D721Med (cell line): ENCODE measurements around the gene FCN3.

Source experiments
- DNase-seq: peaks from one replicate; pipeline ENCODE4 v3.0.0; 2011; ENCODE audit warnings: low spot score; ENCODE audit not compliant: insufficient read length
- FAIRE-seq: peaks from 2 replicates; lab custom pipeline; 2011; peaks lifted over from hg19 to GRCh38; lab: Jason Lieb, UNC
- TF ChIP-seq, protein P1 (sequence below): IDR thresholded peaks from 2 replicates; pipeline ENCODE4 v1.5.1; 2012; ENCODE audit warnings: mild to moderate bottlenecking, control low read depth; ENCODE audit not compliant: insufficient read depth; ENCODE audit errors: missing control alignments

The FCN3 gene

DNA sequence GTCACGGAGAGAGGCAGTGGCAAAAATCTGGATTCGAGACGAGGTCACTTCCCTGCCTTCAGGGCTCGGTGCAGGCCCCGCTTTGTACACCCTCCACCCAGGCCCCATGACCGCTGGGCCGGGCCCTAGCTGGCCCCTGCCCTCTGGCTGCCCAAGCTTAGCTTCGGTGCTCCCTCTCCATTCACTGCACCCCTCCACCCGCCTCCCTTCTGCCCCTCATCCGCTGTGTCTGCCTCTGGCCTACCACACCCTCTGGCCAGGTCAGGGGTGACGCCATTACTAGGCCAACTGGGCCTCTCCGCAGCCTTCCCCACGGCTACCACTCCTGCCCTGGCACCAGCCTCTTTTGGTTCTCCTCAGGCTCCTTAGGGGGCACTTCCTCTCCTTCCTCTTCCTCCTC is 9.0 kb upstream of the FCN3 start:
- no peak for DNase-seq
- FAIRE-seq, result no peak
- TF ChIP-seq, protein P1, sequence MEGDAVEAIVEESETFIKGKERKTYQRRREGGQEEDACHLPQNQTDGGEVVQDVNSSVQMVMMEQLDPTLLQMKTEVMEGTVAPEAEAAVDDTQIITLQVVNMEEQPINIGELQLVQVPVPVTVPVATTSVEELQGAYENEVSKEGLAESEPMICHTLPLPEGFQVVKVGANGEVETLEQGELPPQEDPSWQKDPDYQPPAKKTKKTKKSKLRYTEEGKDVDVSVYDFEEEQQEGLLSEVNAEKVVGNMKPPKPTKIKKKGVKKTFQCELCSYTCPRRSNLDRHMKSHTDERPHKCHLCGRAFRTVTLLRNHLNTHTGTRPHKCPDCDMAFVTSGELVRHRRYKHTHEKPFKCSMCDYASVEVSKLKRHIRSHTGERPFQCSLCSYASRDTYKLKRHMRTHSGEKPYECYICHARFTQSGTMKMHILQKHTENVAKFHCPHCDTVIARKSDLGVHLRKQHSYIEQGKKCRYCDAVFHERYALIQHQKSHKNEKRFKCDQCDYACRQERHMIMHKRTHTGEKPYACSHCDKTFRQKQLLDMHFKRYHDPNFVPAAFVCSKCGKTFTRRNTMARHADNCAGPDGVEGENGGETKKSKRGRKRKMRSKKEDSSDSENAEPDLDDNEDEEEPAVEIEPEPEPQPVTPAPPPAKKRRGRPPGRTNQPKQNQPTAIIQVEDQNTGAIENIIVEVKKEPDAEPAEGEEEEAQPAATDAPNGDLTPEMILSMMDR, result no peak

DNA sequence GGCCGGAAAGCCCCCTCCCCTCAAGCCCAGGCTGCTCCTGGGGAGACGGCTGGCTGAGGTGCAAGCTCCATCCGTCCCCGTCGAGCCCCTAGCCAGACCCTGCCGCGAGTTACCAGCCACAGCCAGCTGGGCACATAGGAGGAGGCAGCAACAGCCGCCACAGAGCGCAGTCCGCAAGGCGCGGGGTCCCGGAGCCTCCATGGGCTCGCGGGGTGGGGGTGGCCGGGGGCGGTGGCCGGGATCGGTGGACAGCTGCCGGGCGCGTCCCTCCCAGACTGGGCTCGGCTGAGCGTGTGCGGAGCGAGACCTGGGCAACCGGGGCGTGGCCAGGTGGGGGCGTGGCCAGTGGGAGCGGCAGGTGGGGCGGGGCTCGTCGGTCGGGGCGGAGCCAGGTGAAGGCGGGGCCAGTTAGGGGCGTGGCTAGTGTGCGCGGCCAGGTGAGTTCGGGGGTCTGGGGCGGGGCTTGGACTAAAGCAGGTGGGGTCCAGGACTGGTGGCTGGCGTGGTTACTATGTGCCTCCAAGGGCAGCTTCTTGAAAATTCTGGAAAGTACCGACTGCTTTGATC is 8.5 kb upstream of the FCN3 start, which contains the start of gene CD164L2:
Gene CD164L2, minus strand, starts transcription at position 295 of the 567 bp plus-strand sequence. Its CDS starts 94 bp downstream, at position 201.
- TF ChIP-seq, protein P1, result no peak
- DNase-seq (no peak), FAIRE-seq (no peak)

DNA sequence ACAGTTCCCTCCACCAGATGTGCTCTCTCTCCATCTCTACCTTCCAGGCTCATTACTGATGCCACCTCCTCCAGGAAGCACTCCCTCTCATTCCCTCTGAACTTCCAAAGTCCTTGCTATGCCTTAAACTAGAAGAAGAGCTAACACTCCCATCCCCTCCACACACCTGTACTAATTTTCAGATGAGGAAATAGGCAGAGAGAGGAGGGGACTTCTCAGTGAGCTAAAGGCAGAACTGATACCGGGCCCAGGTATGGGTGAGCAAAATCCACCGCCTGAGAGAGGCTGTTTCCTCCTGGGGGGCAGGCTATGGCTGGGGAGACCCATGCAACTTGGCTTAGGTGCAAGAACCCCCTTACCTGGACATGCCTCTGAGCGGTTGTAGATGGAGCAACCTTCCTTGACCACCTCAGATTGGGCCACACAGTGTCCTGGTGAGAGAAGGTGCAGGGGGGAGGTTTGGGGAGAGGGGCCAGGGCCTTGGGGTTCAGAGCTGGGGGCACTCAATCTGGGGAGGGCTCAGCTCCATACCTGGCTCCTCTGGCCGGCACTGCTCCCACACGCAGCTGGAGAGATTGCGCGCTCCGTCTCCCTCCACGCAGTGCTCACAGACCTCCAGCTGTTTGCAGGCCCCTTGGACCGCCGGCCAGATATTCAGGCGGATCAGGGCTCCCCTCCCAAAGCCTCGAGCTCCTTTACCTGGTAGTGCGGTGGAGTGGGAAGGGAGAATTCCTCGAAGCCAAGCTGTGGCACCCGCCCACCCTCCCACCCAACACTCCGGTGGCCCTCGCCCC is 7.5 kb upstream of the FCN3 start:
- FAIRE-seq (no peak), DNase-seq (no peak)
- TF ChIP-seq, protein P1, result no peak

DNA sequence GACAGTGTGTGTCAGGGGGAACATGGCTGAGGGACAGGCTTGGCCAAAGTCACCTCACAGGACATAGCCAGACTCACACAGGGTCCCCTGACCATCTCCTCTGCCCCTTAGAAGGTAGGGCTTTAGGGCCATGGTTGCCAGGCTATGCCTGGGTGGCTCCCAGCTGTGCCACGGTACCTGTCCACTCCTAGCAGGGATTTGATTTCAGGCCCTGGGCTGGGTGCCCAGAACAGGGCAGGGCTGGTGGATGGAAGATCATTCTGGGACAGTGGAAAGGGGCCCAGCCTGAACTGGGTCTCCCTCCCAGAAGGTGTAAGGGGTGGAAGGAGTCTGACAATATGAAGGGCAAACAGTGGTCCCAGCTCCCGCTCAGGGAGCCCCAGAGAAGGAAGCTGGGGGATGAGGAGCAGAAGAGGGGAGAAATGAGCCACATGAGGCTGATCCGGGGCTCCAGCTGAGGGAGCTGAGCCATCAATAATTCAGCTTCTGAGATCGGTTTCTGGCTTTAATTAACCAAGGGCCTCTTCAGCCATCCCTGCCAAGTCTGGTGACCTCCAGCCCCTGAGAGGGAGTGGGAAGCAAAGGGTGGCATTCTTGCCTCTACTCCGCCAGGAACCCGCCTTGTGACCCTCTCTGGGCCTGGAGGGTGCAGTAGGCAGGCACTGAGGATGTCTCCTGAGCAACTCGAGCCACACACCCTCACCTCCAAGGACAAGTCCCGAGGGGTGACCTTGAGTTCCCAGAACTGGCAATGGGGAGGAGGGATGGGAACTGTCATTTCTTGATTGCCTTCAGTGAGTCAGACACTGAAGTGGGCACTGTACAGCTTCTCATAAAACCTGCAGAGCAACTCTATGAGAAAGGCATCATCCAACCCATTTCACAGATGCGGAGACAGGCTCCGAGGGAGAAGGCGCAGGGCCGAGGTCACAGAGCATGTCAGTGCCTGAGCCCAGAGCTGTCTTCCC is 6.4 kb upstream of the FCN3 start:
- FAIRE-seq, result no peak
- DNase-seq, result no peak

DNA sequence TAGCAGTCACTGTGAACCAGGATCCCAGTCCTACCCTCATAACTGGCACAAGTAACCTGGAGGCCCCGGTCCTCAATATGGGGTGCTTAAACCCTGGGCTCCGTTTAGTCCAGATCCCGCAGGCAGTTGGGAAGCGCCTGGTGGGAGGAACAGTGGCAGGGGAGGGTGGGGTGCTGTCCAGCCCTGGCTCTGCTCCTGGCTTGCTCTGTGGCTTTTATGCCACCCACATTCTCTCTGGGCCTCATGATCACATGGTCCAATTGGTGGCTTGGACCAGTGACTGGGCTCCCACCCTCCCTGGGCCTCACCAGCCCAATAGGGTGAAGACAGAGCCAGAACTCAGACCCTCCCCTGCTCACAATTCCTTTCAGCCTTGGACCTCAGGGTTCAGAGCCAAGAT is 5.6 kb upstream of the FCN3 start:
- DNase-seq, result no peak
- FAIRE-seq, result no peak
- TF ChIP-seq, protein P1, result no peak

More for the DNA sequence above, 6.4 kb upstream of the FCN3 start:
- TF ChIP-seq, protein P1, result no peak

DNA sequence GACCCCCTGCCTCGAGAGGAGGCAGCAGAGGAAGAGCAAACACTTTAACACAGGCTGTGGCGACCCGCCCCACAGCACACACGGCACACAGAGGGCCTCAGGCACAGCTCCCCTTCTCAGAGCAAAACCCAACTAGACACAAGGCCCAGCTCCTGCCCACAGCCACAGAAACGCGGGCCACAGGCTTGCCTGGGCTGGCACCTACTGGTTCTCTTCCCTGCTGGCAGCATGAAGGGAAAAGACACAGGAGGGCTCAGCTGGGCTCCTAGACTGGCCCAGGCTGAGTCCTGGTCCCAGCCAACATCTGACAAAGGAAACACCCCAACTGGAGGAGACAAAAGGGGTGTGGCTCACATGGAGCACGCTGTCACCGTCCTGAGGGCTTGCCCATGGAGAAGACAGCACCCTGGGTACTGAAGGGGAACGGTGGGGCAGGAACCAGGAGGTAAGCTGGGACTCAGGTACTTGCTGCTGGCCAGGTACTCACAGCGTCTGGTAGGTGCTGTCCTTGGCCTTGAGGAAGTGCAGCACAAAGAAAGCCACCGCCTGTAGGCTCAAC is 5.0 kb upstream of the FCN3 start:
- no peak for DNase-seq
- no peak for FAIRE-seq
- TF ChIP-seq, protein P1, result no peak
